ENCODE measurements around the gene TBC1D16. TPM values are rescaled to one million over a fixed set of nuclear protein-coding genes. Genes with fewer than 3 reads are reported as not detected.
A peak's percentile ranks its signal among the peaks of the same experiment; 100 is the strongest.

The TBC1D16 gene
- total RNA-seq, 1 experiment from 2014 or later = 21.1 TPM

DNA sequence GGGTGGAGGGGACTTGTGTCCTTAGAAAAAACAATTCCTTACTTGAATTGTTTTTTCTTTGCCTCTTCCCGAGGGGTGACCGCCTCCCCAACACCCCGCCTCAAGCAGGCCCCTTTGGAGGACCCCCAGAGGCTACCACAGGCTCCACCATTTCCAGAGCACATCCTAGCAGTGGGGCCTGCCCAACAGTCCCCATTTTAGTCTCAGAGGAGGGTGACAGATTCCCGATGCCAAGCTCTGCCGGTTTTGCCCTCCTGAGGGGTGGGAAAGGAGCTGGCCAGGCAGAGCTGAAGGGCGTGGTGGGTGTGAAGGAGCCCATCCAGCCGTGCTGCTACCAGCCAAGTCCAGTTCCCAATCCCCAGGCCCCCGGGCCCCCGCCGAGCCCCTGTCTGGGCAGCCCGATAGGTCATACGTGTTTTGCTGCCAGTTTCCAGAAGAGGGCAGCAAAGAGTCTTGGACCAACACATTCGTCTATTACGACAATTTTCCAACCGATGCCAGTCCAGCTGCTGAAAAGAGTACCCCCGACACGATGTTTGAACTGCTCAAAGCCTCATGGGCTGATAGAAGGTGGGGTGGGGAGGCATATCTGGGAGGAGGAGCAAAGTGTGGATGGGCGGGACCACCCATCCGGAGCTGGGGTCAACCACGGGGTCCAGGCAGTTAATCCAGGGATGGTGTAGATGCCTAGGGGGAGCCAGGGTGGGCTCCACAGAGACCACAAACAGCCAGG lies 46.9 kb upstream of the TBC1D16 start:
- CTCF ChIA-PET = interaction anchor here (0.5 to 2.1 kb wide), 34 partner anchors 9 to 316 kb away, joined by 3 to 14 read pairs (median 3); partner anchors contain the start of gene GAA
- TF ChIP-seq, protein P1, sequence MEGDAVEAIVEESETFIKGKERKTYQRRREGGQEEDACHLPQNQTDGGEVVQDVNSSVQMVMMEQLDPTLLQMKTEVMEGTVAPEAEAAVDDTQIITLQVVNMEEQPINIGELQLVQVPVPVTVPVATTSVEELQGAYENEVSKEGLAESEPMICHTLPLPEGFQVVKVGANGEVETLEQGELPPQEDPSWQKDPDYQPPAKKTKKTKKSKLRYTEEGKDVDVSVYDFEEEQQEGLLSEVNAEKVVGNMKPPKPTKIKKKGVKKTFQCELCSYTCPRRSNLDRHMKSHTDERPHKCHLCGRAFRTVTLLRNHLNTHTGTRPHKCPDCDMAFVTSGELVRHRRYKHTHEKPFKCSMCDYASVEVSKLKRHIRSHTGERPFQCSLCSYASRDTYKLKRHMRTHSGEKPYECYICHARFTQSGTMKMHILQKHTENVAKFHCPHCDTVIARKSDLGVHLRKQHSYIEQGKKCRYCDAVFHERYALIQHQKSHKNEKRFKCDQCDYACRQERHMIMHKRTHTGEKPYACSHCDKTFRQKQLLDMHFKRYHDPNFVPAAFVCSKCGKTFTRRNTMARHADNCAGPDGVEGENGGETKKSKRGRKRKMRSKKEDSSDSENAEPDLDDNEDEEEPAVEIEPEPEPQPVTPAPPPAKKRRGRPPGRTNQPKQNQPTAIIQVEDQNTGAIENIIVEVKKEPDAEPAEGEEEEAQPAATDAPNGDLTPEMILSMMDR (IDR thresholded peaks at IDR 0.05; ENCODE audit: unreplicated experiment) = peak; percentile 65
- BruUV-seq (replicated peaks) = no TSS peak
- DNase-seq (ENCODE audit: unreplicated experiment) = peak; percentile 72
- Mint-ChIP-seq H3K9me3 (ENCODE audit: unreplicated experiment) (no peaks in the 10 kb centered on the region), H3K4me1 (ENCODE audit: insufficient read depth, unreplicated experiment) (no peaks in the 10 kb centered on the region), H3K36me3 (ENCODE audit: insufficient read depth, unreplicated experiment) (no peaks in the 10 kb centered on the region), H3K27ac (ENCODE audit: low read depth, unreplicated experiment) (no peak overlapping the region), H3K27me3 (ENCODE audit: insufficient read depth, unreplicated experiment) (peaks cover 21% of the 10 kb centered on the region), H3K4me3 (ENCODE audit: unreplicated experiment) (no peak overlapping the region)
- intact Hi-C loops (cut with micrococcal nuclease) = loop anchor here (1.0 to 5.0 kb wide), 2 partner anchors 74 to 170 kb away; no protein-coding TSS in a partner anchor
- POLR2A ChIA-PET = interaction anchor here (1.2 kb wide), 1 partner anchor 74 kb away, joined by 4 read pairs; no protein-coding TSS in a partner anchor

DNA sequence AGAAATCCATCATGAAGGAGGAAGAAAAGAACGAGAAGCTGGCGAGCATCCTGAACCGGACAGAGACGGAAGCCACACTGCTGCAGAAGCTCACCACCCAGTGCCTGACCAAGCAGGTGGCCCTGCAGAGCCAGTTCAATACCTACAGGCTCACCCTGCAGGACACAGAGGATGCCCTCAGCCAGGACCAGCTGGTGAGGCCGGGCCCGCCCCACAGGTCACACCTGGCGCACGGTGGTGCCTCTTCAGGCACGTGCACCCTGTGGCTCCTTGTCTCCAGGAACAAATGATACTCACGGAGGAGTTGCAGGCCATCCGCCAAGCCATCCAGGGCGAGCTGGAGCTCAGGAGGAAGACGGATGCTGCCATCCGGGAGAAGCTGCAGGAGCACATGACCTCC lies 45.9 kb upstream of the TBC1D16 start:
- CTCF ChIA-PET = interaction anchor here (0.6 to 2.1 kb wide), 18 partner anchors 10 to 315 kb away, joined by 3 to 14 read pairs (median 3); partner anchors contain the start of gene GAA
- Mint-ChIP-seq H3K9me3 (ENCODE audit: unreplicated experiment) (no peaks in the 10 kb centered on the region), H3K4me3 (ENCODE audit: unreplicated experiment) (no peak overlapping the region), H3K27ac (ENCODE audit: low read depth, unreplicated experiment) (peak overlapping the region; percentile 54), H3K27me3 (ENCODE audit: insufficient read depth, unreplicated experiment) (peaks cover 12% of the 10 kb centered on the region), H3K4me1 (ENCODE audit: insufficient read depth, unreplicated experiment) (no peaks in the 10 kb centered on the region), H3K36me3 (ENCODE audit: insufficient read depth, unreplicated experiment) (no peaks in the 10 kb centered on the region)
- BruUV-seq (replicated peaks) = no TSS peak
- intact Hi-C loops (cut with micrococcal nuclease) = loop anchor here (5.0 kb wide), 1 partner anchor 171 kb away; no protein-coding TSS in a partner anchor
- TF ChIP-seq, protein P1 (IDR thresholded peaks at IDR 0.05; ENCODE audit: unreplicated experiment) = no peak
- POLR2A ChIA-PET = interaction anchor here (1.2 kb wide), 1 partner anchor 73 kb away, joined by 4 read pairs; no protein-coding TSS in a partner anchor
- no peak for DNase-seq (ENCODE audit: unreplicated experiment)

DNA sequence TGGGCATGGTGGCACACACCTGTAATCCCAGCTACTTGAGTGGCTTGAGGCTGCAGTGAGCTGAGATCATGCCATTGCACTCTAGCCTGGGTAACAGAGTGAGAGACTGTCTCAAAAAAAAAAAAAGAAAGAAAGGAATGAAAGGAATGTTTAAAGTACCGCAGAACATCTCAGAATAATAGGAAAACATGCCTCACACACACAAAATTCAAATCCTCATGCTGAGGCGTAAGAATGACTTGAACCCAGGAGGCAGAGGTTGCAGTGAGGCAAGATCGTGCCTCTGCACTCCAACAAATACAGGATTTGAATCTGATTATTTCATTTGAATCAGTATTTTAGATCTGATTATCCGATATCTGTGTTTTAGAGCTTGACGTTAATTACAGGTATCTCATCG lies 44.4 kb upstream of the TBC1D16 start:
- DNase-seq (ENCODE audit: unreplicated experiment) = no peak
- no peak overlapping the region for H3K4me3 Mint-ChIP-seq (ENCODE audit: unreplicated experiment)
- POLR2A ChIA-PET = interaction anchor here (0.6 kb wide), 1 partner anchor 164 kb away, joined by 5 read pairs; no protein-coding TSS in a partner anchor
- no peaks in the 10 kb centered on the region for H3K4me1 Mint-ChIP-seq (ENCODE audit: insufficient read depth, unreplicated experiment)
- no peaks in the 10 kb centered on the region for H3K36me3 Mint-ChIP-seq (ENCODE audit: insufficient read depth, unreplicated experiment)
- CTCF ChIA-PET = interaction anchor here (1.6 to 1.9 kb wide), 2 partner anchors 71 to 74 kb away, joined by 5 read pairs; no protein-coding TSS in a partner anchor
- H3K27me3 Mint-ChIP-seq (ENCODE audit: insufficient read depth, unreplicated experiment) = no peaks in the 10 kb centered on the region
- BruUV-seq (replicated peaks) = no TSS peak
- no peaks in the 10 kb centered on the region for H3K9me3 Mint-ChIP-seq (ENCODE audit: unreplicated experiment)
- TF ChIP-seq, protein P1 (IDR thresholded peaks at IDR 0.05; ENCODE audit: unreplicated experiment) = no peak
- H3K27ac Mint-ChIP-seq (ENCODE audit: low read depth, unreplicated experiment) = no peak overlapping the region
- intact Hi-C loops (cut with micrococcal nuclease) = loop anchor here (5.0 kb wide), 1 partner anchor 172 kb away; no protein-coding TSS in a partner anchor

- POLR2A ChIA-PET = no interaction called here
- TF ChIP-seq, protein P1 (IDR thresholded peaks at IDR 0.05; ENCODE audit: unreplicated experiment) = no peak
- BruUV-seq (replicated peaks) = no TSS peak
- Mint-ChIP-seq H3K27ac (ENCODE audit: low read depth, unreplicated experiment) (no peak overlapping the region), H3K27me3 (ENCODE audit: insufficient read depth, unreplicated experiment) (no peaks in the 10 kb centered on the region), H3K4me3 (ENCODE audit: unreplicated experiment) (no peak overlapping the region), H3K4me1 (ENCODE audit: insufficient read depth, unreplicated experiment) (no peaks in the 10 kb centered on the region), H3K36me3 (ENCODE audit: insufficient read depth, unreplicated experiment) (no peaks in the 10 kb centered on the region), H3K9me3 (ENCODE audit: unreplicated experiment) (no peaks in the 10 kb centered on the region)
- CTCF ChIA-PET = no interaction called here
- intact Hi-C loops (cut with micrococcal nuclease) = no loop called here
- no peak for DNase-seq (ENCODE audit: unreplicated experiment)
Measured at GRCh38 chr17:80072410-80072809, 36.7 kb upstream of the TBC1D16 start.
